HUES6 (cell line): ENCODE results near the gene ACBD3.

Experiments used
- H3K27ac ChIP-seq: 2 replicates; pipeline ENCODE4 v1.7.0; 2013; ENCODE audit warnings: low read depth, mild to moderate bottlenecking, low read length, inconsistent platforms
- H3K27me3 ChIP-seq: 2 replicates; pipeline ENCODE4 v1.6.1; 2013; ENCODE audit warnings: low read length; ENCODE audit not compliant: control insufficient read depth, insufficient read depth
- H3K36me3 ChIP-seq: 2 replicates; pipeline ENCODE4 v1.6.1; 2013; ENCODE audit warnings: low read length; ENCODE audit not compliant: control insufficient read depth, insufficient read depth
- H3K4me1 ChIP-seq: 2 replicates; pipeline ENCODE4 v1.6.1; 2013; ENCODE audit warnings: low read length; ENCODE audit not compliant: control insufficient read depth, insufficient read depth
- H3K4me3 ChIP-seq: 2 replicates; pipeline ENCODE4 v1.5.1; 2013; ENCODE audit warnings: low read depth, low read length
- H3K9ac ChIP-seq: one replicate; pipeline ENCODE4 v1.6.1; 2013; ENCODE audit warnings: mild to moderate bottlenecking, low read length
- H3K9me3 ChIP-seq: 2 replicates; pipeline ENCODE4 v1.6.1; 2013; ENCODE audit warnings: low read depth, low read length; ENCODE audit not compliant: control insufficient read depth, insufficient read depth

ACBD3 gene

DNA sequence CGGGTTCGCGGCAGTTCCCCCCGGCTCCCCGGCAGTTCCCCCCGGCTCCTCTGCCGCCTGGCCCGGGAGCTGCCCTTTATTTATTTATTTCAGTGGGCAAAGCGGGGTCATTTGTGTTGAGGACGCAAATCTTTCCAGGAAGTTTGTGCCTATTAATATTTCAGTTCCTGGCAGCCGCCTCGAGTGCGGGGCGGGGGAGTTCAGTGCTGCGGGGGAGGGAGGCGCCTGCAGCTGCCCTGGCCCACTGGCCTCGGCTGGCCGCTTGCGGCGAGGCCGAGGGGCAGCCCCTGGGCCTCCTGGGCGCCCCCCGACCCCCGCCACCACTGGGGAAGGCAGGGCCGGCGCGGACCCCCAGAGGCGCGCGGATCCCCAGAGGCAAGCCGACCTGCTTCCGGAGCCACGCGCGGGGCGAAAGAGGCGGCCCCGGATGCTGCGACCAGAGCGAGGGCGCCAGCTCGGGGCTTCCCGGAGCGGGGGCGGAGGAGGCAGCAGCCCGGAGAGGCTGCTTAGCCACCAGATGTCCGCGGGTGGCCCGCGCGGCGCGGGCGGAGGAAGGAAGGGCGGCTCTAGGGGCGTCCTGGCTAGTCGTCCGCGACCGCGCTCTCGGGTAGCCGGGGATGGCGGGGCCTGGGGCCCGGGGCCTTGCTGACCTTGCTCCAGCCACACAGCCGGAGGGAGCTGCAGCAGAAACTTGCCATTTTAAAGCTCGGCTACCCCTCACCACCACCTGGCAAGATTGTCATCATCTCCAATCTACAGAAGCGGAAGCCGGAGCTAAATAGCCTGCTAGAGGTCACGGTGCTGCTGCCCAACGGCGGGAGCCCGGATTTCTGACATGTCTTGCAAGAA lies 76.1 kb downstream of the ACBD3 start:
- Histone ChIP-seq H3K27ac (peak overlapping the region; percentile 72; the same call in 1 of the 2 replicates), H3K9me3 (no peaks in the 10 kb centered on the region), H3K4me1 (peaks cover 42% of the 10 kb centered on the region), H3K4me3 (peak overlapping the region; percentile 71), H3K9ac (peak overlapping the region; percentile 65), H3K36me3 (no peaks in the 10 kb centered on the region), H3K27me3 (peaks cover 13% of the 10 kb centered on the region)

DNA sequence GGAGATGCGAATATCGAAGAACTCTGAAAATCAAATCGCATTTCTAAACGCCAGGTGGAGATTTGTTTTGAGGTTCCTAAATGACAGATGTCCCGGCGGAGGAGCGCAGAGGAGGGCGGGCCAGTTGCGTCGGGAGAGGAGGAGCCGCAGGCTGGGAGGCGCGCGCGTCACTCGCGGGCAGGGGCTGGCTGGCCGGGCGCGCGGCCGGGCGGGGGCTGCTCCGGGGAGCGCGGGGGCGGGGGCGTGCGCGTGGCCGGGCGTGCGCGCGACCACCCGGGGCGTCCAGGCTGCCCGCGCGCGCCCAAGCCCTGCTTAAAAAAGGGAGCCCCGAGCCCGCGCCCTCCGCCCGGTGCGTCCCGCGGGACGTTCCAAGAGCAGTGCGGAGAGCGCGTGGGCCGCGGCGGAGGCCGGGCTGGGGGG lies 76.7 kb downstream of the ACBD3 start:
- Histone ChIP-seq H3K9ac (peak overlapping the region; percentile 65), H3K27ac (peak overlapping the region; percentile 72; the same call in 1 of the 2 replicates), H3K4me3 (peak overlapping the region; percentile 72), H3K27me3 (peaks cover 13% of the 10 kb centered on the region), H3K4me1 (peaks cover 44% of the 10 kb centered on the region), H3K36me3 (no peaks in the 10 kb centered on the region), H3K9me3 (no peaks in the 10 kb centered on the region)

DNA sequence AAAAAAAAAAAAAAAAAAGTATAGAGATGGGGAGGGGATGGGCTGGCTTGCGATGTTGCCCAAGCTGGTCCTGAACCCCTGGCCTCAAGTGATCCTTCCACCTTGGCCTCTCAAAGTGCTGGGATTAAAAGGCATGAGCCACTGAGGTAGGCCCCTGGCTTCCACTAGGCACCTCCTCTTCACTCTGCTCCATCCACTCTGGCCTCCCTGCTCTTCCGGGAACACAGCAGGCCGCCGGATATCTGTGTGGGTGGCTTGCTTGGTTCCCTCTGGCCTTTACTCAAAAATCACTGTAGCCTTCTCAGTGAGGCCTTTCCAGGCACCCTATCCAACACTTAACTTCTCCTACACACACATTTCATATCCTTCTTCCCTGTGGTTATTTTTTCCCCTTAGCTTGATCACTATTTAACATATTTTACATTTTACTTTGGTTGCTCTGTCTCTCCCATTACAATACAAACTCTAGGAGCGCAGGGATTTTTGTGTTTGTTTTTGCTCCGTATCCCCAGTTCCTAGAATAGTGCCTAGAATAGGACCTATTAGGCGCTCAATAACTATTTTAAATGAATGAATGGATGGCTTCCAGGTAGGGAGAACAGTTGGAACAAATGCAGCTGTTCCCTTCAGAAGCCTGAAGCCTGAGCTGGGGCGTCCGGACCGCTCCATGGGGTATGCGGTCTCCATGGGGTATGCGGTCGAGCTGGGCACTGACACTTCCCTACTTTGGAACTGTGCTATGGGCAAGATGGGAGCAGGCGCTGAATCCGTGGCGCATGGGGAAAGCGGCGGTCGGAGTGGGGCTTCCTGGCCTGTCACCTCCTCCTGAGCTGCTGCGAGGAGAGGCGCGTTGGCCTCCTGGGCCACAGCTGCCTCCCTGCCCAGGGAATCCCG lies 77.4 kb downstream of the ACBD3 start:
- no peaks in the 10 kb centered on the region for H3K36me3 ChIP-seq
- H3K27ac ChIP-seq = no peak overlapping the region; the same call in 1 of the 2 replicates
- H3K9ac ChIP-seq = peak overlapping the region; percentile 53
- H3K4me3 ChIP-seq = peak overlapping the region; percentile 72
- H3K4me1 ChIP-seq = peaks cover 50% of the 10 kb centered on the region
- H3K9me3 ChIP-seq = no peaks in the 10 kb centered on the region
- H3K27me3 ChIP-seq = peaks cover 13% of the 10 kb centered on the region

DNA sequence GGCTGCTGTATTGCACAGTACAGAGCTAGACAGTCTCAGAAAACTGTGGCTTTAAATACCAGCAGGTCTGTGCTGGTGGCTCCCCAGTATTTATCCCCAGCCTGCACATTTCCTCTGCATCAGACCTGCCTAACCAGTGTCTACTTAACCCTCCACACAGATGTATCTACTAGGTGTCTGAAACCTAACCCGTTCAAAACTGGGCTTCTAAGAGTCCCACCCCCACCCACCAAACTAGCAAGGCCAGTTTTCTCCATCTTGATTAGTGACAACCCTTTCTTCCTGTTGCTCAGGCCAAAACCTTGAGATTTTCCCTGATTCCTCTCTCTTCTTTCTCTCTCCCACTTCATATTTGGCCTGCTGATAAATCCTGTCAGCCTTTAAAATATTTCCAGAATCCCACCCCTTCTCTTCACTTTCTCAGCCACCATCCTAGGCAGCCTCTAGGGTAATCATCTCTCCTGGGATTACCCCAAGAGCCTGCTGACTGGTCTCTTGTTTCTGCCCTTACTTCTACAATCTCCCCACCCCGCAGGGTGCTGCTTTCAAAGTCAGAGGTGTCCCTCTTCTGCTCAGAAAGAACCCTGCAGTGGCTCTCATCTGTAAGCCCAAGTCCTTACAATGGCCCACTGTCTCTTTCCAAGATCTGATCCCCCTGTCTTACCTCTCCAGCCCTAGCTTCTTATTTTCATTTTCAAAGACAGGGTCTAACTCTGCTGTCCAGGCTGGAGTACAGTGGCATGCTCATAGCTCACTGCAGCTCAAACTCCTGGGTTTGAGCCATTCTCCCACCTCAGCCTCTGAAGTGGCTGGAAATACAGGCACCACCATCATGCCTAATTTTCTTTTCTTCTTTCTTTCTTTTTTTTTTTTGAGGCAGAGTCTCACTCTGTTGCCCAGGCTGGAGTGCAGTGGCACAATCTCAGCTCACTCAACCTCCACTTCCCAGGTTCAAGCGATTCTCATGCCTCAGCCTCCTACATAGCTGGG lies 78.8 kb downstream of the ACBD3 start:
- Histone ChIP-seq H3K36me3 (no peaks in the 10 kb centered on the region), H3K4me1 (peaks cover 48% of the 10 kb centered on the region), H3K27ac (no peak overlapping the region), H3K9me3 (no peaks in the 10 kb centered on the region), H3K9ac (no peak overlapping the region), H3K4me3 (no peak overlapping the region), H3K27me3 (peaks cover 13% of the 10 kb centered on the region)

DNA sequence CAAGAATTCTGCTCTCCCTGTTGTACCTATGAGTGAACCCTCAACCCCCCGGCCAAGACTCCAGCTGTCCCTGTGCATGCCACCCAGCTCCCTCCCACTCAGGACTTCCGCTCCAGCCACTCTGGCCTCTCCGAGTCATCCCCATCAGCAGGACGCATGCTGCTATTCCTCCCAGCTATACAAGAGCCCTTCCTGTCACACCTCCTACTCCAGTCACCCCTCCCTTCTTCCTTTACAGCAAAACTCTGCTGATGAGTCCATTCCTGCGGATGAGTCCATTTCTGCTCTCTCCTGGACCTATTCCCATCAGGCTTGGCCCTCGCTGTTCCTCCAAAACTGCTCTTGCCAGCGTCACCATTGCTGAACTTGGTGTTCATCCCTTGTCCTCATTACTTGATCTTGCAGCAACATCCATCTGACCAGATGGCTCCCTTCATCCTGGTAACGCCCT lies 81.8 kb downstream of the ACBD3 start:
- H3K4me1 ChIP-seq = peaks cover 27% of the 10 kb centered on the region
- no peak overlapping the region for H3K9ac ChIP-seq
- H3K4me3 ChIP-seq = no peak overlapping the region
- no peaks in the 10 kb centered on the region for H3K9me3 ChIP-seq
- no peak overlapping the region for H3K27ac ChIP-seq
- peaks cover 11% of the 10 kb centered on the region for H3K27me3 ChIP-seq
- no peaks in the 10 kb centered on the region for H3K36me3 ChIP-seq

DNA sequence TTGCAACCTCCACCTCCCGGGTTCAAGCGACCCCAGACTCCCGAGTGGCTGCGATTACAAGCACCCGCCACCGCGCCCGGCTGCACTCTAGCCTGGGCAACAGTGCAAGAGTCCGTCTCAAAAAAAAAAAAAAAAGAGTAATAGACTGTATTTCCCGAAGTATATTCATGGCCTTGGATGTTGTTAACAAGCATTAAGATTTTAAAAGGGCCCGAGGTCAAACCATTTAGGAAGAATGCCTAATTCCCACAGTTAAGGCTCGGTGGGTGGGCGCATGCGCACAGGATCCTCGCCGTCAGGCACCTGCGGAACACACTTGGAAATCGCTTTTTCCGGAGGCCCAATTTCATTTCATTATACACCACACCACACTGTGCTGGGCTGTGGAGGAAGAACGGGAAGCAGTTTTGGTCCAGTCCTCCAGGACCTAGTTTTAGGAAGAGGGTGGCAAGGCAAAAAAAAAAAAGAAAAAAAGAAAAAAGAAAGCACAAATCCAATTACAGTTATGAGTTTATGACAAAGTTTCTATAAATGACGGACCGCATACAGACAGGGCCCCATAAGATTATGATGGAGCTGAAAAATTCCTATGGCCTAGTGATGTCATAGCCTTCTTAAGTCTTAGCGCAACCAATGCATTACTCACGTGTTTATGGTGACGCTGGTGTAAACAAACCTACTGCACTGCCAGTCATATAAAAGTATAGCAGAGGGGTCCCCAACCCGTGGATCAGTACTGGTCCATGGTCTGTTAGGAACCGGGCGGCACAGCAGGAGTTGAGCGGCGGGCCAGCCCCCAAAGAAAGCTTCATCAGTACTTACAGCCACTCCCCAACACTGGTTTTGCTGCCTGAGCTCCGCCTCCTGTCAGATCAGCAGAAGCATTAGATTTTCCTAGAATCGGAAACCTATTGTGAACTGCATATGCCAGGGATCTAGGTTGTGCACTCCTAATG lies 85.8 kb downstream of the ACBD3 start:
- Histone ChIP-seq H3K27me3 (peaks cover 22% of the 10 kb centered on the region), H3K36me3 (no peaks in the 10 kb centered on the region), H3K4me1 (peaks cover 18% of the 10 kb centered on the region; the same call in 1 of the 2 replicates), H3K9ac (no peak overlapping the region), H3K9me3 (no peaks in the 10 kb centered on the region), H3K4me3 (peak overlapping the region; percentile 62), H3K27ac (no peak overlapping the region)

DNA sequence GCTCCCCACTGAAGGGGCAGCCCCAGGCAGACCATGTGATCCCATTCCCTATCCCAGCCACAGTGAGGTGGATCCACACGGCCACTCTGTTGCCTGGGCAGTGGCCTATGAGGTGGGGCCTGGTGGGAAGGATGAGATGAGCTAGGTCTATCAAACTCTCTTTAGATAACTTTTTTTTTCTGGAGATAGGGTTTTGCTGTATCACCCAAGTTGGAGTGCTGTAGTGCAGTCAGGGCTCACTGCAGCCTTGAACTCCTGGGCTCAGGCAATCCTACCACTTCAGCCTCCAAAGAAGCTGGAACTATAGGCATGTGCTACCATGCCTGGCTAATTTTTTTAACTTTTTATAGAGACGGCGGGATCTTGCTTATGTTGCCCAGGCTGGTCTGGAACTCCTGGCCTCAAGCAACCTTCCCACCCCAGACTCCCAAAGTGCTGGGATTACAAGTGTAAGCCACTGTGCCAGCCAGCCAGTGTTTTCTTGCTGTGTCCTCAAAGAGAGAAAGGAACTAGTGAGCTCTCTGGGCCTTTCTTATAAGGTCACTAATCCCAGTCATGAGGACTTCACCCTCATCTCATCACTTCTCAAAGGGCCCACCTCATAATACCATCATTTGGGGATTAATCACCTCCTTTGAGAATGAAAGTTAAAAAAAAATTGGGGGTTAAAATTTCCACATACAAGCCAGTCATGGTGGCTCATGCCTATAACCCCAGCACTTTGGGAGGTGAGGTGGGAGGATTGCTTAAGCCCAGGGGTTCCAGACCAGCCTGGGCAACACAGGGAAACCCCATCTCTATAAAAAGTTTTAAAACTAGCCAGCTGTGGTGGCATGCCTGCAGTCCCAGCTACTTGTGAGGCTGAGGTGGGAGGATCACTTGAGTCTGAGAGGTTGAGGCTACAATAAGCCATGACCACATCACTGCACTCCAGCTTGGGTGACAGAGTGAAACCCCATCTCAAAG lies 87.4 kb downstream of the ACBD3 start:
- H3K27ac ChIP-seq = no peak overlapping the region
- no peak overlapping the region for H3K4me3 ChIP-seq
- H3K36me3 ChIP-seq = no peaks in the 10 kb centered on the region
- H3K9ac ChIP-seq = no peak overlapping the region
- H3K9me3 ChIP-seq = no peaks in the 10 kb centered on the region
- H3K27me3 ChIP-seq = peaks cover 22% of the 10 kb centered on the region
- H3K4me1 ChIP-seq = peaks cover 10% of the 10 kb centered on the region; the same call in 1 of the 2 replicates

DNA sequence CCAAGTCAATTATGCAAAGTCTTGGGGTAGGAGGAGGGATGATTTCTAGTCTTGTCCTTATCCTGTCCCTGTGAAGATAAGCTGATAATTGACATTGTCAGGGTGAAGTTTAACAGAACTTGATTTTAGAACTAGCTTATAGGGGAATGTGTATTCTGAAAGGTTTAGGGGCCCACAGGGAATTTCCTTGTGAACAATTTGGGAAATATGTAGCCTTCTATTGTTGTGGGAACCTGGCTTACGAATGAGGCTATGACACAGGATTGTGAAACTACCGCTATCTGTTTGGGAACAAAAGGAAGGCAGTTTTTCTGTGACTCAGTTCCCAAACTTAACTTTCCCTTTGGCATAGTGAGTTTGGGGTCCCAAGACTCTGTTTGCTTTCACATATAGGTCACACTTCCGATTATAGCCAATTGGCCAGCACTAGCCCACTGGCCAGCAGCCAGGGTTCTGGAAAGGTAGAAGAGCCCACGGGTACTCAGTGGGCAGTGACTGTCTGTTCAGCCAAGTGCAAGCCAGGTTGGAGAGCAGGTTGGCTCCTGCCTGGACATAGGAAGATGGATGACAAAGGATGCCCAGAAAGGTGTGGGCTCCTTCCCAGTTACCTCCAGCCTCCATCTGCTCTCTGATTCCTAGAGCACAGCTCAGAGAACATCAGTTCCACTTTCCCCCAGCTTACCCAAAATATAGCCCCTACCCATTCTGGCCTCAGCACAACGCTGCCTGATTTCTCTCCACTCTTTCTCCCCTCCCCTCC lies 88.5 kb downstream of the ACBD3 start:
- H3K36me3 ChIP-seq = no peaks in the 10 kb centered on the region
- H3K9ac ChIP-seq = no peak overlapping the region
- H3K4me3 ChIP-seq = no peak overlapping the region
- H3K27me3 ChIP-seq = peaks cover 22% of the 10 kb centered on the region
- H3K9me3 ChIP-seq = no peaks in the 10 kb centered on the region
- no peak overlapping the region for H3K27ac ChIP-seq
- peaks cover 10% of the 10 kb centered on the region; the same call in 1 of the 2 replicates for H3K4me1 ChIP-seq
